ENCODE data around the gene KIAA1671. TPM values are rescaled to one million over a fixed set of nuclear protein-coding genes. Genes with fewer than 3 reads are reported as not detected.

The KIAA1671 gene
- total and polyA plus RNA-seq, 2 of the 13 experiments (the other 11 are each of a cell fraction or from before 2014, with no cell fraction given): 13.5 to 13.6 TPM

GRCh38 chr22:25007444-25008106 lies 55.1 kb downstream of the KIAA1671 start:
- no TSS peak for BruUV-seq (replicated peaks)
- Histone ChIP-seq H2AFZ (ENCODE audit: low read length) (no peak overlapping the region), H3K9me3 (ENCODE audit: low read length) (no peaks in the 10 kb centered on the region), H3K4me3 (replicated peaks in 1 of 3; ENCODE audit: insufficient read depth in 1 of 3, low read depth in 2 of 3, low read length in 3 of 3) (no peak overlapping the region), H4K20me1 (ENCODE audit: insufficient read depth, low read length) (no peaks in the 10 kb centered on the region), H3K27me3 (ENCODE audit: control insufficient read depth in 1 of 2, insufficient read depth in 2 of 2, low read length in 2 of 2) (no peaks in the 10 kb centered on the region), H3K36me3 (replicated peaks in 1 of 2; ENCODE audit: control insufficient read depth in 1 of 2, insufficient read depth in 2 of 2, low read length in 2 of 2) (no peaks in the 10 kb centered on the region), H3K27ac (ENCODE audit: extremely low read length, insufficient read depth, low read length) (no peak overlapping the region), H3K79me2 (ENCODE audit: insufficient read depth, low read length) (no peaks in the 10 kb centered on the region), H3K4me1 (ENCODE audit: insufficient read depth, low read length) (peaks cover 6% of the 10 kb centered on the region), H3K9ac (ENCODE audit: insufficient read depth, low read depth, low read length) (no peak overlapping the region), H3K4me2 (ENCODE audit: low read depth, low read length) (no peak overlapping the region)
- no peak for FAIRE-seq
- CTCF ChIA-PET (ENCODE audit: low intra/inter-chr PET ratio, low total read pairs): no interaction called here
- TF ChIP-seq ZNF781 (CRISPR knock-in tag; IDR thresholded peaks at IDR 0.05; ENCODE audit: borderline replicate concordance, not compliant biosample characterization) (no peak), ZNF704 (CRISPR knock-in tag; IDR thresholded peaks at IDR 0.05; ENCODE audit: borderline replicate concordance) (no peak), ZBTB20 (CRISPR knock-in tag; IDR thresholded peaks at IDR 0.05; ENCODE audit: borderline replicate concordance, low read depth) (no peak), ZNF484 (CRISPR knock-in tag; IDR thresholded peaks at IDR 0.05; ENCODE audit: borderline replicate concordance, low read depth) (no peak), NFKB2 (CRISPR knock-in tag; IDR thresholded peaks at IDR 0.05; ENCODE audit: borderline replicate concordance) (no peak), RFX3 (CRISPR knock-in tag; IDR thresholded peaks at IDR 0.05) (peak; percentile 46; the same call in 1 of the 2 replicates), RFX1 (IDR thresholded peaks at IDR 0.05) (peak; percentile 72), PHF21A (CRISPR knock-in tag; IDR thresholded peaks at IDR 0.05) (no peak), BORCS8-MEF2B (CRISPR knock-in tag; IDR thresholded peaks at IDR 0.05) (no peak), ZNF44 (CRISPR knock-in tag; IDR thresholded peaks at IDR 0.05) (no peak), SYNCRIP (IDR thresholded peaks at IDR 0.05; ENCODE audit: insufficient read depth, low read depth, low read length) (no peak)
- POLR2A ChIA-PET: no interaction called here
- no peak for ATAC-seq
- 96% methylated on average over 10 of the region's 10 CpGs for WGBS (ENCODE audit: low lambda C conversion rate)
- intact Hi-C loops (cut with micrococcal nuclease; ENCODE audit: unreplicated experiment) (no loop called here), in situ Hi-C loops (cut with HindIII; ENCODE audit: extremely low pct_ligation_motif_present, low pct_unique_long_range_greater_than_20kb) (no loop called here)
- DNase-seq (ENCODE audit: low spot score): no peak
